Stimulated activated naive CD4-positive, alpha-beta T cell (primary cell): ENCODE measurements around the gene CCDC33.

Source experiments
- DNase-seq, 6 experiments: peaks; one replicate each; lab custom pipeline; 2025; lab: John Stamatoyannopoulos, UW

CCDC33 gene

DNA sequence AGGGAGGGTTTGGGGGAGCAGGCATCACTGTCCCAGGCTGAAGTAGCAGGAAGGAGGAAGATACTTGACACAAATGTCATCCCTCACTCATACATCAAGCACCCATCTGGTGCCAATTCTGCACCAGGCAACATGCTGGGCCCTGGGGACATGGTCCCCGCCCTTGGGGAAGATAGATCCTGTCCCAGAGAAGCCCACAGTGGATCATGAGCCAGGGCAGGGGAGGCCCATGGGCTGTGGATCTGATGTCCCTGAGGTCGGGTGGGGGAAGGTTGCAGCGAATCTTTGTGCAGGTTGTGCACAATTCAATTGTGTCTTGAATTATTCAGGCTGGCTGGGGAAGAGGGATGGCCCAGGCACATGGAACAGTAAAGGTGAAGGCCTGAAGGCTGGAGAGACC lies 6.4 kb upstream of the CCDC33 start:
- DNase-seq, result no peak

DNA sequence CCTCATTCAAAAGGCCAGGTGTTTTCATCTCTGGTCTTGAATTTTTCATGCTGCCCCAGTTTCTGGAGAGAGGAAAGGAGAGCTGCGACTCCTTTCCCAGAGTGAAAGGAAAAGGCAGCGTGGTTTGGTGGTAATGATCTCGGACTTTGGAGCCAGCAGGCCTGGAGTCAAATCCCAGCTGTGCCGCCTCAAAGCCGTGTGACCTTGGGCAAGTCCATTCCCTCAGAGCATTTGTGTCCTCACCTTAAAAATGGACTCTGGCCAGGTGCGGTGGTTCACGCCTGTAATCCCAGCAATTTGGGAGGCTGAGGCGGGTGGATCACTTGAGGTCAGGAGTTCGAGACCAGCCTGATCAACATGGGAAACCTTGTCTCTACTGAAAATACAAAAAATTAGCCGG lies 4.7 kb upstream of the CCDC33 start:
- DNase-seq, result no peak

DNA sequence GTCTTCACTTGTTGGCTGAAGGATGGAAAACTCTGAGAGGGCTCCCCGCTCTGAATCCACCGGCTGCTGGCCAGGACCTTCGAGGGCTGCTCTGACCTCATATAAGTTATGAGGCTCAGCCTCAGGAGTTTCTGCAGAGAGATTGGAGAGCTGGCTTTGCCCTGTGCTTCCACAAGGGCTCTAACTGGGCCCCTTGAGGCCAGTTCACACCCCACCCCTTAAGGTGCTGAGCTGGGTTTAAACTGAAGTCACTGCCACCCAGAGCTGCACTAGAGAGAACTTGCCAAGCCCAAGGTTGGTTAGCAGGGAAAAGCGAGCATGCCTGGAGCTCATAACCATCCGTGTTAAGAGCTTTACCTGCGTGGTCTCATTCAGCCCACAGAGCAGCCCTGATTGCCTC lies 2.8 kb upstream of the CCDC33 start:
- no peak for DNase-seq

DNA sequence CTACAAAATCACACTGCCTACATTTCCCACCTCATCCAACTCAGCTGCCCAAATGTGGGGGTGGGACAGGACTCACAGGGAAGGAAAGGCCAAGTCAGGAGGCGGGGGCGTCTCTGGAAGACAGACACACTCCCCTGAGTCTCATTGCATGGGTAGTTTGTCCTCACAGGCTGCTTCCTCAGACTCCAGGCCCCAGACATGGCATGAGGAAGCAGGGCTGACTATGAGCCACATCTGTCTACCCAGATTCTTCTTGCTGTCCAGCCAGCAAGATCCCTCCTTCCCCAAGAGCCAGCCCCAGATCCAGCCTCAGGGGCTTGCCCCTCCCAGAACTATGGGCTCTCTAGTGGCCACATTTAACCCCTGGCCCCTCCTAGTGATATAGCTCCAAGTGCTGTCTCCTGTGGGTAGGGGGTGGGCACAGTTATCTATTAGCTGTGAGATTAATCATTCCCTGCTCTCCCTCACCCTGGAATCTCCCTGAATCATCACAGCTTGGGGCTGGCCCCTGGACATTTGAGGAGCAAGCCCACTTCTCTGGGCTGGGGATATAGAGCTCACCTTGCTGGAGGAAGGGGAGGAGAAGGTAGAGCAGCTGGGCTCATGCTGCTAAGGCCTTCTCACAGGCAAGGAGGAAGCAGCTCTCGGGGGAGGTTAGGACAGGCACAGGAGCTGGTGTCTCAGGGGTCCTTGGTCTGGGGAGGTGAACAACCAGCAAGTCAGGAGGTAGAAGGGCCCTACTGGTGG lies 2.1 kb upstream of the CCDC33 start:
- no peak for DNase-seq

DNA sequence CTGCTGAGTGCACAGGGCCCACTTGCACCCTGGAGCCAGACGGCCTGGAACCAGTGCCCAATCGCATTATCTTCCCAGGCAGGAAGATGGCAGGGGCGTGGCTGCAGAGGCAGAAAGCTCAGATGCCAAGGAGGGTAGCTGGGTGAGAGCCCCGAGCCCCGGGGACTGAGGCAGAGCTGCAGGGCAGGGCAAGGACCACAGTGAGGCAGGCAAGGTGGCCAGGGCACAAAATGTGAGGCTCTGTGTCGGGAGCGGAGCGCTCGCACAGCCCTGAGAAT lies 1.6 kb upstream of the CCDC33 start:
- no peak for DNase-seq

DNA sequence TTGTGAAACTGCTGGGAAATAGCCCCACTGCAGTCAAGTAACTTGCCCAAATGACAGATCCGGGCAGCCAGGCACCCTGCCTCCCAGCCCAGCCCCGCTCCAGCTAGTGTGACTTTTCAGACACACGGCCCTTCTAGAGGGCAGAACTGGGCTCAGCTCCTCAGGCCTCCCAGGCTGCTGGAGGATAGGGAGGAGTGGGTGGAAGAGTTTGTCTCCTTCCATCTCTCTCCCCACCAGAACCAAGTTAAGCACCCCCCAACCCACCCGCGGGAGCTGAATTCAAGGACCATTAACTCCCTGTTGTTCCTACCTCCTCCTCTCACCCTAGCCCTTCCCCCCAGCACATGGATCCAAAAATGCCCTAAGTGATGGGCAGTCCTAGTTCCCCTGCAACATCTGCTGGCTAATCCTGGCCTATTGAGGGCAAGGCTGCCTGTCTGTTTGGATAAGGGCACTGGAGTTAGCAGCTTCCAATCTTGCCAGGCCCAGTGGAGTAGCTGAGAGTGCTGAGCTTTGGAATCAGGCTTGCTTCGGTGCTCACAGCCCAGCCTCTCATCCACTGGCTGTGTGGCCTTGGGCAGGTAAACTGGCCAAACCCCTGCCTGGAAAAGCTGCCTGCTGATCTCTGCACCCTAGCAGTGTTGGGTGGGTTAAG lies 3.1 kb downstream of the CCDC33 start:
- no peak for DNase-seq

DNA sequence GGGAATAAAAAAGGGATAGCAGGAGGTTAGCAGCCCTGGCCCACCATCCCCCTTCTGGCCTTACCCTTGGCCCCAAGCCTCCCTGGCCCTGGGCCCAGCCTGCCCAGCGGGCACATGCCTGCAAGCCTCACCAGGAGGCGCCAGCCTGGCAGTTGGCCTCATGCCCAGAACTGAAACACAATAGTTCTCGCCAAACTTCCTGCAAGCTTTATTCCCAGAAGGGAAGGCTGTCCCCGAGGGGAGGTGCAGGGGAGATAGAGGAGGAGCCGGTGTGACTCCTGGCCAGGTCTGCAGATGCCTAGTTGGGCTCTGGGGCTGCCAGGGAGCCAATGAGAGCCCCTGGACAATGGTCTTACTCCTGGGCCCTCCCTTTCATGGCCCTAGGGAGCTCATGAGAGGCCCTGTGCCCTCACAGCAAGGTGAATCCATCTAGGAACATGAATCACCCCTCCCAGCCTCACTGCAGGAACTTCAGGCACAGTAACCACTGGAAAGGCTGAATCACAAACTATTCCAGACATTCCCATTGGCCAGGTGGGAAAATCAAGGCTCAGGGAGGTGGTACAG lies 4.0 kb downstream of the CCDC33 start:
- DNase-seq, result no peak

DNA sequence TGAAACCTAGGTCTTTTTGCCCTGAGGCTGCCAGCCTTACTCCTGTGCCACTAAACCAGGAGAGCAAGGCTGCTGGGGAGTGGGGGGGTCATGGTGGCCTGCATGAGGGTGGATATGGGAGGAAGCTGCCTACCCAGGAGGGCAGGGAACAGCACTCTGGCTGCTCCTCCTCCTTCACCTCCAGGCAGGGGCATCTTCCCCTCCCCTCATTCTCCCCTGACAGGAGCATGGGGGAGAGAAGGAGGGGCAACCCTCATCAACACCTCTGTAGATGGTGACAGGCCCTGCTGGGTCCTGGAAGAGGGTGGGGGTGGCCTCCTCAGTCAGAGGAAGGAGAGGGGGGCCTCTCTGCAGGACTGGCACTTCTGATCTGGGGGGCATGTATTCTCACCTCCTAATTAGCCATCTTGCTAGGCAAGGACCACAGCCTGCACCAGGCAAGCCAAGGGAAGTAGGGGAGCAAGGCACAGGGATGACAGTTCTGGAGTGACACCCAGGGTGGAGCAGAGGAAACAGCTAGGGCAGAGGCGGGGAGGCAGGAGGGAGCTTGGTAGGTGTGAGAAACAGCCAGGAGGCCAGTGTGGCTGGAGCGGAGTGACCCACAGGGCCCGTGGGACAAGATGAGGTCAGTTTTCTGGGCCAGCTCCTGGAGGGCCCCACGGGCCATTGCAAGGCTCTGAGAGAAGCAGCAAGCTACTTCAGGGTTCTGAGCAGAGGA lies 4.9 kb downstream of the CCDC33 start:
- no peak for DNase-seq

DNA sequence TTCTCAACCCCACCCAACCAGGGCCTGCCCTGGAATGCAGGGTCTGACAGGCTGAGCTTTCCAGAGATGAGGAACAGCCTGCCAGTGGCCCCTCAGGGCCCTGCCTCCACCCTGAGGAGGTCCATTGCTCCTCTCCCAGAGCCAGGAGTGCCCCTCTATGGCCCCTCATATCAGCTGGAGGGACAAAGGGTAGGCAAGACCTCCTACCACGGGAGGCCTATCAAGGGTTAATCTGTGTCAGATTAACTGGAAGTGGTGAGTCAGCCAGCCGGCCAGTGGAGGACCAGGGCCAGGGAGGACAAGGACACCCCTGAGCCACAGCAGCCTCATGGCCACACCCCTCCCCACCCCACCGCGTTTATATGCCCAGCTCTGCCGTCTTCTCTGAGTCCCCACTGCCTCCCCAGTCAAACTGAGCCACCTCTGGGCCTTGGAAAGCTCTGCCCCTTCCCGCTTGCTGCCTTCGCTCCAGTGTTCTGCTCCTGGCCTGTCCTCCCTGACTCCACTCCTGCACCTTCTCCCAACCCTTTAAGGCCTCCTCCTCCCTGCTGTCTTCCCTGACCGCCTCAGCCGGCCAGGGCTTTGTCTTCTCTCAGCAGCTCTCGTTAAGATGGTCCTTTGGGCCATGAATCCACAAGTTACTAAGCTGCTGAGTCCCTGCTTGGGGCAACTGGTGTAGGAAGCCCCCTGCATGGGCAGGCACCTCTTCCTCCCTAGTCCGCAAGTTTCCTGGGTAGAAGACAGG lies 6.5 kb downstream of the CCDC33 start:
- DNase-seq, result no peak

DNA sequence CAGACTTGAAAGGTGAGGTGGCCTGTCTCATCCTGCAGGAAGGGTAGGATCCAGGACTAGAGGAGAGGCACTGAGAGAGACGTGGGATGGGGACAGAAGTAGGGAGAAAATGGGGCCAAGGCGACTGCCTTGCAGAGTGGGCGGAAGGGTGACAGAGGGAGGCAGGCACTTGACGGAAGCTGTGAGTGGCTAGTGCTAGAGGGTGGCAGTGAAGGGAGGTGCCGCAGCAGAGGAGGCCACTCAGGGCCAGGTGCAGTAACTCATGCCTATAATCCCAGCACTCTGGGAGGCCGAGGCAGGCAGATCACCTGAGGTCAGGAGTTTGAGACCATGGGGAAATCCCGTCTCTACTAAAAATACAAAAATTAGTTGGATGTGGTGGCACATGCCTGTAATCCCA lies 7.3 kb downstream of the CCDC33 start:
- DNase-seq, result no peak

DNA sequence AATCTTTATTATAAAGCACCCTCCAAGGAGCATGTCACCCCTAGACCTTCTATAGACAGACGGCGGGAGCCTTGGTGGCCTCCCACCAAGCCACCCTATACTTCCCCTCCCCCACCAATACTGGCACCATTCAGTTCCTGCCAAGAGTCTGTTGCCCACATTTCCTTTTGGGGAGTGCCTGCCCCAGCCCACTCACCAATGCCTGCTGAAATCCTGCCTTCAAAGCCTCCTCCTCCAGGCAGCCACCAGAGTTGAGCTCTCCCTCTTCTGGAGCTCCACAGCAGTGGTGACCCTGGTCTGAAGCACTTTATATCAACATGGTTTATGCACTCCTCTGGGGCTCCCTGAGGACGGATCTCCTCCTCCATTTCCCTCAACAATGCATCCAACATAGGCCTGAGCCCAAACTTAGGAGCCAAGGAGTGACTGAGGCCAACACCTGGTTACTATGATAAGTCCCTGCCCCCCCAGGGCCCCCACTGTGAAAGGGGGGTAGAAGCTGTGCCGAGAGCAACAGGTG lies 8.8 kb downstream of the CCDC33 start:
- no peak for DNase-seq

DNA sequence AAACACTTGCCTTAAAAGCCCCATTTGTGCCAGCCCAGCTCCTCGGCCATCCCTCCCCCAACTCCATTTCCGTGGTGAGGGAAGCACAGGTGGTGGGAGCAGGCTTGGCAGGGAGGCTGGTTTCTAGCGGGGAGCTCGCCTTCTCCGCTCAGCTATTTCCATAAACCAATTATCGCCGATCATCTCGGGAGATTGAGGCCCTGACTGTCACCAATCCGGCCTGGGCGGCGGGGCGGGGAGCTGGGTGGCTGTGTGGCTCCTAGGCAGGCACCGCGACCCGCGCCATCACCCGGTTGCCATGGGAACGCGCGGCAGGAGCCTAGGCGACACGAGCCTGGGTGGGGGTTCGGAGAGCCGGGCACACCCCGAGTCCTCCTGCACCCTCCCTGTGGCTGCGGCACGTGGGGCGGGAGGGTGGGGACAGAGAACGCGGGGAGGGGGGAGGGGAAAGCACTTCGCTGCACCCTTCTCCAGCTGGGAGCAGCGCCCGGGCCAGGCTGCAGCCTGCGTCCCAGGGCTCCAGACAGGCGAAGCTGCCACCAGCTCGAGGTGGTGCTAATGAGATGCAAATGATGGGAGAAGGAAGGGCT lies 9.3 kb downstream of the CCDC33 start:
- no peak for DNase-seq

DNA sequence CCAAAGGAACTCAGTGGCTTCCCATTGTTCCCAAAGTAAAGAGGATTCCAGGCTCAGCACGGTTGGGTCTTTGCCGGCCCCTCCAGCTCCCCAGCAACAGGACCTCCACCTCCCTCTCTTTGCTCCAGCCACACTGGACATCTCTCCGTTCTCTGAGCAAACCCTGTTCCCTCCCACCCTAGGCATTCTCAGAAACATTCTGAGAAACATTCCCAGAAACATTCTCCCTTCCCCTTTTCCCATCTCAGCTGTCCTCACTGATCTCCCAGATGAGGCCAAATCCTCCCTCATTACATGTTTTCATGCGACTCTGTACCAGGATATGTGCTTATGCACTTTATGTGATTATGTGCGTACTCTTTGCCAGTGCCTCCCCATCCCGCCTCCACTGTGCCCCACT lies 14.1 kb downstream of the CCDC33 start:
- DNase-seq, result no peak

DNA sequence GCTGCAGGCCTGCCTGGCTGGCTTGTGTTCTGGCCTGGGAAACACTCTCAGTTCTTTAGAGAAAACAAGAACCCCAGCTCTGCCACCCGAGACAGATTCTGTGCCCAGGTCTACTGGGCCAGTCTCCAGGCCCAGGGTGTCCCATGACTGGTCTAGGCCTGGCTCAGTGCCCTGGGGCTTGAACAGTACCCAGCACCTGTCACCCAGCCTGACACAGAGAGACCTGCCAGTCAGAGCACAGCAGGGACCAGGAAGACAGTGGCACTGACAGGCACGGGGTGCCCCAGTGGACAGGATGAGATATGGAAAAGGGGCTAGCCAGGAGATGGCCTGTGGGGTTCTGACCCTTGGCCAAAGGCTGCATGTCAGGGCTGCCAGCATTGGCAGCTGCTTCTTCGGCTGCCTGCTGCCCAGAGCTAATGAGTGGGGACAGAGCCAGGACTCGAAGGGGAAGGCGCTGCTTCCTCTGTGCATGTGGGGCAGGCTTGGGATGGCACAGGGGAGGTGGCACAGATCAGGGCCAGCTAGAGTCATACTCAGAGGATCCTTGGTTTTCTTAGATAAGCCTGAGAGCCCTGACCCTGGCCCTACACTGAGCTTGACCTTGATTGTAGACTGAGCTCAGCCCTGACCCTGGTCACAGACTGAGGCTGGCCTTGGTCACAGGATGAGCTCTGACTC lies 15.1 kb downstream of the CCDC33 start:
- no peak for DNase-seq

DNA sequence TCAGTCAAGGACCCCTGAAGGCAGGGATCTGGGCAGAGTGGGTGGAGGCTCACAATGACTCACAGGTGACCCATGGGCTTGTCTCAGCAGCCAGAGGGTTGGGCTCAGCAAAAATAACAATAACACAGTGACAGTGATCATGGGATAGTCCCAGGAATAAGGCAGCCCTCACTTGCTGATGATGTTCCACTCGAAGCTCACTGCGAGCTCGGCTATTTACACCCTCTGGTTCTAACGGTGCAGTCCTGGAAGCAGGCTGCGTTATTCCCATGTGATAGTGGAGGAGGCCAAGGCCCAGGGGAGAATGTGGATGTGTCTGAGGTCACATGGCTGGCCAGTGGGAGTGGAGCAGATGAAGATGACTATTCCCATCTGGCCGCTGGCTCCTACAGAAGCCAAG lies 16.2 kb downstream of the CCDC33 start:
- no peak for DNase-seq

DNA sequence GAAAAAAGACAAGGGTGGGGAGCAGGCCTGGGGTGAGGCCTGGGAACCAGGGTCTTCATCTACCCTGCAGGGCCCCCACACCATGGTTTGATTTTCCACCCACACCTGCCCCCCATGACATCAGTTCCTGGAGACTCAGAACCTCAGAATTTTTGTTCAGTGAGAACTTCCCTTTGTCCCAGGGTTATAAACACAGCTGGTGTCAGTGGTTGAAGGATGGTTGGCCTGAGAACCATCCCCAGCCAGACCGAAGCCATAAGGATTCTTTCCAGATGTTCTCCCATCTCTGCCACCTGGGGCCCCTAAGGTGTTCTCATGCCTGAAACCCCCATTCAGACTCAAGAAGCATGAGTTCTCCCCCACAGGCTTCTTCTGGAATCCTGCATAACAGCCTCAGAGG lies 16.6 kb downstream of the CCDC33 start:
- DNase-seq, result no peak

DNA sequence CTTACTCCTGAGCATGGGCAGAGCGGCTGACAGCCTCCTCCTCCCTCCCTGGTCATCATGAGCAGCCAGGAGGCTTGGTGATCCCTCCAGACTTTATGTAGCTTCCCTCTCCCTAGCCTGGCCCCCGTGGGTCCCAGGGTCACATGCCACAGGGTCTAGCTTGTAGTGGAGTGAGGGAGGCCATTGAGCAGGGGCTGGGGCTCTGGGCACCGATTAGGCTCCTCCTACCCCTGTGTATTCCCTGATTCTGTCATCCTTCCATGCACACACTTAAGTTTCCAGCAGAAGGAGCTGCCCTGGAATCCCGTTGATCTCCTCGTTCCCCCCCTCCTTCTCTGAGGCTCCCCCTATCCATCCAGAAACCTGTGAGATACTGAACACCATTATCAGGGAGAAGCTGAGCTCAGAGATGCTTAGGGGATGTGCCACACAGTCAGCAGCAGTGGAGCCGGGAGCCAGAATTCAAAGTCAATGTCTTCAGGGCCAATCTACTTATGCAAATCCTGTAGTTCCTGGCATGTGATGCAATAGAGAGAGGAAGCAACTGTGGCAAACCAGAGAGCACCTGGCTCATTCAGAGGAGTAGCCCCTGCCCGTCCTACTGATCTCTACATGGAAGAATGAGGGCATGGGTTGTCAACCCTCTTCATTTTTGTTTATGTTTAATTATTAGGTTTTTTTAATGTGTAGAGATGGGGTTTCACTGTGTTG lies 17.2 kb downstream of the CCDC33 start:
- DNase-seq, result no peak

DNA sequence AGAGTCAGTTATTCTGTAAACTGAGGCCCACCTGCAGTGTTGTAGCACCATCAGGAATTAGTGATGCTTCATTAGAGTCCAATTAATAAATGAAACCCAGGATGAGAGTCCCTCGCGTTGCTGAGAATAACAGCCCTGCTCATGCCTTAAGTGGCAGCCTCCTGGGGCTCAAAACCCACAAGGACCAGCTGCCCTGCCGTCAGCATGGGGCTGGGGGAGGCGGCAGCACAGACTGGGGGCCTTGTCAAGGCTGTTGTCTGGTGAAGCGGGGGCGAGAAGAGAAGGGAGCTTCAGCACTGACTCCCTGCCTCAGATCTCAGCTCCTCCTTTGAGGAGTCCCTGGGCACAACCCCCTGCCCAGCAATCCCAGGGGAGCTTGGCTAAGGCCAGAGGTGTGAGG lies 21.0 kb downstream of the CCDC33 start:
- no peak for DNase-seq

DNA sequence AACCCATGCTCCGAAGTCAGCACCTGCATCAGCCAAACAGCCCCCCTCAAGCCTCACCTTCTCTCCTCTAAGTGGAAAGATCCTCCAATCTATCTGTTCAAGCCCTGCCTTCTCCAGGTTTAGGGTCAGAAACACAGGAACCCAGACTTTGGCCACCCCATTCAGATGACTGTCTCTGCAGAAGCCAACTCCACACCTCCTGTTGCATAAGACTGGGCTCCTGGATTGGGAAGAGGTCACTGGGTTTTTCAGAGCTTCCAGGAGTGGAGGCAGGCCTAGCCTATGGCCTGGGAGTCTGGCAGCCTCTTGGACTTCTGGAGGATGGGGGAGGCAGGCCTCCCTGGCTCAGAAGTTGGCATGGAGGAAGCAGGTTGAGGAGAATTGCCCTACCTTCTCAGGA lies 21.5 kb downstream of the CCDC33 start:
- DNase-seq, result no peak

DNA sequence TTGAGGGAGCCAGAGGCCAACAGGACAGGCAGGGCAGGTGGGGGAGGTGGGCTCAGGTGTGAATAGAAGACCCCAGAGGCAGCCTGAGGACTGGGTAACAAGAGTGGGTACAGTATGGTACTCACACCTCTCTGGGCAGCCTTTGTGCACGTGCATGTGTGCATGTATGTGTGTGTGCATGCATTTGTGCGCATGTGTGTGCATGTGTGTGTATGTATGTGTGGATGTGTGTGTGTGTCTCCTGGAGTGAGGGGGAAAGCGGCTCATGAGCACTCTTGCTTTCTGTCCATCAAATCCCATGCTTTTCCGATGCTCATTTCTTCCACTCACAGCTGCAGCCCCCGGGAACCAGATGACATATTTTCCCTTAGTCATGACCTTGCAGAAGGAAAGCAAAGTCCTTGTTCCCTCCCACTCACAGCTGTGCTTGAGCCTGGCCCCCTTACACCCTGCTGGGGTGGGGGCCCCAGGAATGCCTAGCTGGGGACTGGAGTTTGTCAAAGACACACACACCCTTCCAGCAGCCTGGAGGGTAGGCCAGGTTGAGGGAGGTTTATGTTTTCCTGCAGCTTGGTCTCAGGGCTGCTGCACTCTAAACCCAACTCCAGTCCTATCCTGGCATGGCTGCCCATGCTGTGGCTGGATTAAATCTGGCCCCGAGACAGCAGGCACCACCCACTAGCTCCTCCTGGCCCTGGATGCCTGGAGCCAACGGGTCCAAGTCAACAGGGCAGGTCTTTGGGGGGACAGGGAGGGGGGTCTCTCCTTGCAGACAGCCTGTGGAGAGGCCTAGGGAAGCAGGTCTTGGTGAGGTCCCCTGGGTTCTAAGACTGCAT lies 22.5 kb downstream of the CCDC33 start:
- no peak for DNase-seq
